VCaP (cell line): Measurements from ENCODE around the gene ADGRG2.

Experiments used
- H3K27ac ChIP-seq: fragments of 450-650 bp; 2 replicates; pipeline ENCODE4 v1.5.1; 2017
- CTCF ChIP-seq: fragments of 450-650 bp; conservative IDR thresholded peaks from 2 replicates; pipeline ENCODE4 v1.5.1; 2017; ENCODE audit warnings: mild to moderate bottlenecking, moderate library complexity

Gene ADGRG2

GRCh38 chrX:19003756-19004155, 118.5 kb downstream of the ADGRG2 start:
- no peak for TF ChIP-seq CTCF
- no peak overlapping the region for H3K27ac ChIP-seq

GRCh38 chrX:18998653-18999052, 123.6 kb downstream of the ADGRG2 start:
- H3K27ac ChIP-seq = no peak overlapping the region
- no peak for TF ChIP-seq CTCF

DNA sequence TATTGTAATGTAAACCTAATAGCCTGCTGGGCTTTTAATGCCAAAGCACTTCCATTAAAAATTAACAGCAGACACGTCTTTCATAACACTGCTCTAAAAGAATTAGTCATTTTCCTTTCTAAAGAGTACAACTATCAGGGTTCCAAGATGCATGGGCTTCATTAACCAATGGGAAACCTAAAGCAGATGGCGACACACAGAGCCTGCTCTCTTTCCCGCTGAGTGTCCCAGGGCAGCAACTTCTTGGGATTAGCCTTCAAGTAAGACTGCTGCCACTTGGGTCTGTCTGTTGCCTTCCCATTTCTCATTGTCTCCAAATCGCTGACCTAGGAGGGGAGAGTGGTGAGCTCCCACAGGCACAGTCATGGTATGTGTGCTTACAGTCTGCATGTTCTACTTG, 124.4 kb downstream of the ADGRG2 start:
- H3K27ac ChIP-seq = no peak overlapping the region
- no peak for TF ChIP-seq CTCF

DNA sequence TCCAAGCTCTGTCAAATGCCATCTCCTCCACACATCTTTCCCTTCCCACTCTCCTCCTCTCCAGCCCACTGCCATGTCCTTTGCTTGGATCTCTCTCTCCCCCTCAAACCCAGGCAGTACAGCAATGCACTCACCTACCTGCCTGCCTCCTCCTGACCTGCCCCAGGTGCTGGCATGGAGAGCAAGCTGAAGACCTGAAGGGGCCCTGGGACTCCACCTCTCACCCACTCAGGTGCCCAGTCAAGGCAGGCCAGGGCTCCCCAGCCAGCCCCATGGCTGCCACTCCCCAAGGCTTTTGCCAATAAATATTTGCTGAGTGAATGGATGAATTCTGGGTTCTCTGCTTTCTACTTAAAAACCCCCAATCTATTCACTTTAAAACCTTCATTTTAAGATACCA, 125.7 kb downstream of the ADGRG2 start:
- TF ChIP-seq CTCF = no peak
- H3K27ac ChIP-seq = no peak overlapping the region

DNA sequence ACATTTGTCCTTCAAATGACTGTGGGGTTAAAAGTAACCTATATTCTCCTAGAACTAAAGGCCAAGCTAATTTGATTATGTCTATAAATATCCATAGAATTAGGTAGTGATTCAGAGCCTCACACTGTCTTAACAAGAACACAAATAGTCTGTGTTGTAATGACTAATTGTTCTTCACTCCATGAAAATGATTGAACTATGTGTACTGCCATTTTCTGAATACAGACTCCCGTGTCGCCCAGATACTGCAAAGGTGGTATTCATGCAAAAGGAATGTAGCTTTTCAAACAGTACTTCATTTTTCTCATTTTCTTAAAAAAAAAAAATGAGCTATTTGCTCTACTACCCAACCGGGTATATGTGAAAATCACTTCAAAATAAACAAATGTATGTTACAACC, 127.0 kb downstream of the ADGRG2 start:
- TF ChIP-seq CTCF = no peak
- no peak overlapping the region for H3K27ac ChIP-seq

DNA sequence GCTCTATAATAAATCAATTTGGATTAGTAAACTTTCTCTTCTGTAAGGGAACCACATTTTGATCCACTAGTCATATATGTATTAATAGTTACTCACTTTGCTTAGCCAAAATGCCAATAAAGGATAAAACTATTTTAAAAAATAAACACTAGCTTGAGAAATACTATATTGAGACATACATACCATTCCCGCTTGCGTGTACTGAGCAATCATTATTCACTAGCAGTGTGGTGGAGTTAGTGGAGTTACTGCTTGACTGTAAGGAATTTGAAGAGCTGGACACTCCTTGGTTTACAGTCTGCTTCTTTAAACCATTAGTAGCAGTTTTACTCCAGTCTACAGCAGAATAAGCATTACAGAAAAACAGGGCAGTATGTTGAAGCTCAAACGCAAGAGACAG, 127.6 kb downstream of the ADGRG2 start:
- no peak overlapping the region for H3K27ac ChIP-seq
- TF ChIP-seq CTCF = no peak

DNA sequence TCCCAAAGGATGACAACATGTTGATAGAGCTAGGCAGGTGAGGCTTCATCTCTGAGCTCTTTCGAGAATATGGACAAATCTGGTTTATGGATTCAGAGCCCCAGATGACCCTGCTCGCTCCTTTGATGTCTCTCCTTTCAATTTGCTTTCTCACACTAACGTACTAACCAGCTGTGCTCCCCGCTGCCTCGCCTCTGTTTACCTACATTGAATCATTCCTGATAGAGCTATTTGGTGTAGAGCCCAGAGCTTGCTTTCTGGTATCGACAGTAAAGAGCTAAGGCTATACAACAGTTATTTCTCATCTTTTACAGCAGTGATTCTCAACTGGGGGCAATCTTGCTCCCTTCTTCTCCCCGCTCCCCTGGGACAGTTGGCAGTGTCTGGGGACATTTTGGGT, 129.4 kb downstream of the ADGRG2 start:
- no peak for TF ChIP-seq CTCF
- H3K27ac ChIP-seq = no peak overlapping the region

GRCh38 chrX:18985186-18985435, 137.2 kb downstream of the ADGRG2 start:
- no peak for TF ChIP-seq CTCF
- peak overlapping the region; percentile 86 for H3K27ac ChIP-seq
